ENCODE measurements around the gene CALML3.

The CALML3 gene

GRCh38 chr10:5525561-5526341, 990 bp downstream of the CALML3 start:
- no peak for DNase-seq (ENCODE audit: low read depth)

DNA sequence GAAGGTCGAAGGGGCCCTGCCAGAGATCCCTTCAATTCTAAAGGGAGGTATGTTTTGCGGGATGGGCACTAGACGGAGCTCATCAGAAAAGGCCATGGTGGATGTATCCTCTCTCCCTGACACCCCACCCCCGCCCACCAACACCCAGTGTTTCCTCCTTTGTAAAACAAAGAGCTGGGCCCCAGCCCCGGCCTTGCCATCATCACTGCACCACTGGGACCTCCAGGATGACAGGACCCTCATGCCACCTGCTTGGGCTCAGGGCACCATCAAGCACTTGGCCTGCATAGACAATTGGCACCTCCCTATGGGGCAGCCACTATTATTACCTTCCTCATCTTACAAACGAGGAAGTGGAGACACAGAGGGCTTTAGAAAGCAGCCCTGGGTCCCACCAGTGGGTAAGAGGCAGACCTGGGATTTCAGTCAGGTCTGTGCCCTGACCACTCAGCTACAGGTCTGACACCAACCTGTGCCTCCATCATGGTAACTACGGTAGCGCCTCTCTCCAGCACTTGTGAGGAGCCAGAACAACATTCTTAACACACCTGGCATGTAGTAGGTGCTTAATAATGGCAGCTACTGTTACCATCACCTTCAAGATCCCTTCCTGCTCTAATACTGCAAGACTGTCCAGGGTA, 2.0 kb downstream of the CALML3 start:
- no peak for DNase-seq (ENCODE audit: low read depth)

DNA sequence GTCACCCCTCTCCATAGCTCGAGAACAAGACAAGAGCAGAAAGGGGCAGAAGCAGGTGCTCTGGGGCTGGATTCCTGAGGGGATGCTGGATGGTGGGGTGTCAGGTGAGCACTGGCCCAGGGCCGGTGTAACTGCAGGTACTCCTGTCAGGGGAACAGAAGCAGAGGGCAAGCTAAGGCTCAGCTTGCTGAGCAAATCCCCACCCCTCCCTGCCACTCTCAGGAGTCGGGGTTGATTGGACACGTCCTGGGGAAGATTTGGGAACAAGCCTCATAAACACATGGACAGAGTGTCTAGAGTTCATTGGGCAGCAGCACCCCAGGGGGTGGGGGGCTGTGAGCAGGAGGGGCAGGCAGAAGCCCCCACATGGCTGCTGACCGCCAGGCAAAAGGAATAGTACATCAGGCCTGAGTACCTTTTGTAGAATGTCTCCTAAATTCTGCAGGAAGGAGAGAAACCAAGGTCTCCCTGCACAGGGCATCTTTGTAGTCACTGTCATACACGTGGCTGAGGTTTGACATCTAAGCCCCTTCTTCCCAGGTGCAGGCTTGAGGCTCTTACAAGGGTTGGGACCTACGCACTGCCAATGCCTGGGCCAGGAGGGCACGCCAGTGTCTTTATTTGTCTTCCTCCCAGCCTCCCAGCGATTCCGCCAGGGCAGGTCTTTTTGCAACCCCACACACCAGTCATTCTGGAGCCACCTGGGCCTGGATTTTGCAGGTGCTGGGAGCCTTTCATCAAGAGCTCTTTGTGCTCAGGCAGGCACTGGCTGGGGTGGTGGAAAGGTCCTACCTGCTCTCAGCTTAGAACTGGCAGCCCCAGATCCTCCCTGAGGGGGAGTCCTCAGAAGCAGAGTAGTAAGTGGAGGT, 2.8 kb downstream of the CALML3 start:
- no peak for DNase-seq (ENCODE audit: low read depth)

GRCh38 chr10:5528989-5529701, 4.4 kb downstream of the CALML3 start:
- no peak for DNase-seq (ENCODE audit: low read depth)

DNA sequence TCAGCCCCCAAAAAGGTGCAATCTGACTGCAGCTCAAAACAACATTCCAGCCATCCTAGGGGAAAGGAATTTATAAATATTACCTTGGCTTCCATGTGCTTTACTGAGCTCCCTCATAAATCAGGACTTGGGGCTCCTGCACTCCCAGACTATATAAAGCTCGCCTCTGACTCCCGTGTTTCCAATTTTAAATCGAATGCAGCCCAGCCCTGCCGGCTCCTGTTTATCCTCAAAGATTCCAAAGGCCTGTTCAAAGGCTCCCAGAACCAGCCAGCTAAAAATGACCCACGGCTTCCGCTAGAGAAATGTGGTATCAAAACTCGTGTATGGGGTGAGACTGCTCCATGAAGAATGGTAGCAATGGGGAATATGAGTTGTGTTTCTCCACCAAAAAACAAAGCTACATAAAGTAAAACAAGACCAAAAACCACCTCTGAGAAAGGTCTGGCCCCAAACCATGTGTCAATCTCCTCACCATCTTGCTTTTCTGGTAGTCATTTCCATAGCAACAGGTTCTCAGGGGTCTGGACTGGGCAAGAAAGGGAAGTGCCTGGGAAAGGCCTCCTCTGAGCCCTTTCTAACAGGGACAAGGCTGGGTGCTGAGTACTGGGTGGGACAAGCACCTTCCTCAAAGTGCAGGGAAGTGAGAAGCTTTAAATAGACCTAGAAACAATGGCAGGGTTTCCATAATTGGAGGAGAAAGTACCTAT, 5.1 kb downstream of the CALML3 start:
- DNase-seq (ENCODE audit: low read depth): no peak

GRCh38 chr10:5530412-5530806, 5.6 kb downstream of the CALML3 start:
- DNase-seq (ENCODE audit: low read depth): no peak

DNA sequence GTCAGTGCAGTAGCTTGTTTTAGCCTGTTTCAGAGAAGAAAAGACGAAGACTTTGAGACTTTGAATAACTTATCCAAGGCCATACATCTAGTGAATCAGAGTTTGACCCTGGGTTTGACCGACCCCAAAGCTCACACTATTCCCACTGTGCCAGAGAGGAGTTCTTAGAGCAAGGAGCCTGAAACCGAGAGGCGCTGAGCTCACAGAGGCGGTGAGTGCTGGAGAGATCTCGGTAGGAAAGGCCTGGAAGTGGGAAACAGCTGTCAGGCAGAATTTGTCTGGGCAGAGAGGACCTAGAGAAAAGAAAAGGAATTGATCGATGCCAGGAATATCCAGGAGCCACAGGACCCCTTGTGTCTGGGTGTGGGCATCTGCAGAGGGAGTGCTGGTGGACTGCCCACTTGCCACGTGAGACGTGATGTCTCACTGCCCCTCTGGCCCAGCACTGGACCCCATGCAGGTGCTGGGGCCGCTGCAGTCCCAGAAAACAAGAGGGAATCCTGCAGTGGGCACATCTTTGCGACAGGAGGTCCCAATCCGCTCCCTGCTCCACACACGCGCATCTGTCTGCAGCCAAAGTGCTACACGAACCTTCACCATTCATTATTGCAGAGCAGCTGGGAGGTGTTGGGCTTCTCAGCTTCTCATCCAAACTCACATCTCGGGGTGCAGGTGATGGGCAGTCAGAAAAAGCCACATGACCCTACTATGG, 6.2 kb downstream of the CALML3 start:
- DNase-seq (ENCODE audit: low read depth): no peak

DNA sequence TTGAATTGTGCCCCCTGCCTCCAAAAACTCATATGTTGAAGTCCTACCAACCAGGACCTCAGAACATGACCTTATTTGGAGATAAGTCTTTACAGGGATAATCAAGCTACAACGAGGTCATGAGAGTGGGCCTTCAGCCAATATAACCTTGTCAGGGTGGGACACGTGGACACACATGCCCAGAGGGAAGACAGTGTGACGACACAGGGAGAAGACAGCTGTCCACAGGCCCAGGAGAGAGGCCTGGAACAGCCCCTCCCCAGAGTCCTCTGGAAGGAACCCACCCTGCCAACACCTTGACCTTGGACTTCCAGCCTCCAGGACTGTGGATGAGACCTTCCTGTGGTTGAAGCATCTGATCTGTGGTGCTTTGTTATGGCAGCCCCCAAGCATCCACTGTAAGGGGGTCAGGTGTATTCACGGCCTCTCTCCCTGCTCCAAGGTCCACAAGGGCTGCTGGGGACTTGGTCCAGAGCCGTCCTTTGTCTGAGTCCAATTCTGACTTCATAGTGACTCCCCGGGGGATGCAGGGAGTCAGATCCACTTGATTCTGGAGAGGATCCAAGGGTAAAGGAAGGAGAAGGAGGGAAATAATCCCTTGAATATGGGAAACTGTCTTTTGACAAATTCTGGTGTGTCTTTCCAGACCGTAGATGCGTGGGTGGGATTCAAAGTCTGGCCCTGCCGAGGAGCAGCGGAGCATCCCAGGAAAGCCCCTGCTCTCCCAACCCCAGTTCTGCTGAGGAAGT, 7.0 kb downstream of the CALML3 start:
- no peak for DNase-seq (ENCODE audit: low read depth)

DNA sequence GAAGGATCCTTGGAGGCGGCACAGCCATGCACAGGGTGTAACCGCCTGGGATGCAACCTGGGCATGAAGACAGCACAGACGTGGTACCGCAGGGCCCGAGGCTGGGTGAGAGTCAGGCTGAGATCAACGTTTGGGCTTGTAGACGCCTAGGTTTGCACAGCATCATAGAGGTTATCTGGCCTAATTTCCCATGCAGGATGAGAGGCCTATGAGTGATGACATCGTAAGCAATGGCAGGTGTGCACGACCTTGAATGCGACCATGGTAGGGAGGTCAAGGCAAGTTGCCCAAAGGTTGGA, 7.5 kb downstream of the CALML3 start:
- no peak for DNase-seq (ENCODE audit: low read depth)

GRCh38 chr10:5532618-5533097, 7.9 kb downstream of the CALML3 start:
- no peak for DNase-seq (ENCODE audit: low read depth)

GRCh38 chr10:5533098-5533731, 8.5 kb downstream of the CALML3 start:
- no peak for DNase-seq (ENCODE audit: low read depth)

DNA sequence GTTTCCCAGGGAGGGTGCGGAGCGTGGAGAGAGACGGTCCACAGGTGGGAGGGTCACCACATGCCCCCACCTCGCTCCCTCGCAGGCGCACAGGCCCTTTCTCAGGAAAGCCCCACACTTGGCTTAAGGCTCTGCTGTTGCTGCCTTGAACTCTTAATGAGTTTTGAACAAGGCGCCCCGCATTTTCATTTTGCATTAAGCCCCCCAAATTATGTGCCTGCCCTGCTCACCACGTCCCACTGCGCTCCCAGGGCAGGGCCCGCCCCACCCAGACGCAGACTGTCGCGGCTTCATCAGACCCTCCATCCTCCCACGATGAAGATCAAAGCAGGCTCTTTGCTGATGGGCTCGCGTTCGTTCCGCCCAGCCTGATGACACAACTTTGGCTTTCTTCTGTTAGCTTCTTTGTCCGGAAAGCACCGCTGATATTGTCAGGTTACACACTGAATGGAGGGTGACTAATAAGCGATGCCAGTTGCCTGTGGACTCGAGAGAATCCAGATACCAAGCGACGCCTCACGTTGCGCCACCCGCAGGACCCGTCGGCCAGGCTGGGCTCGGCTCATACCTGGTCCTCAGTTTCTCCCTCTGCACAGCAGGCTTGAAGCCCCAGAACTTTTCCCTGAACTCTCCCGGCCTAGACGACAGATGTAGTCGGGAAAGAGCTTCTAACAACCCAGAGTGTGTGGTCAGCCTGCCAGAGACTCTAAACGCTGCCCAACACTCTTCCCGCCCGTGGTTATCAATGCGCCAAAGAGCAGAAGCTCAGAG, 9.5 kb downstream of the CALML3 start:
- DNase-seq (ENCODE audit: low read depth): no peak

GRCh38 chr10:5534880-5535856, 10.4 kb downstream of the CALML3 start:
- no peak for DNase-seq (ENCODE audit: low read depth)

- DNase-seq (ENCODE audit: low read depth): no peak
These were observed 11.8 kb downstream of the CALML3 start for GRCh38 chr10:5536486-5537081.

DNA sequence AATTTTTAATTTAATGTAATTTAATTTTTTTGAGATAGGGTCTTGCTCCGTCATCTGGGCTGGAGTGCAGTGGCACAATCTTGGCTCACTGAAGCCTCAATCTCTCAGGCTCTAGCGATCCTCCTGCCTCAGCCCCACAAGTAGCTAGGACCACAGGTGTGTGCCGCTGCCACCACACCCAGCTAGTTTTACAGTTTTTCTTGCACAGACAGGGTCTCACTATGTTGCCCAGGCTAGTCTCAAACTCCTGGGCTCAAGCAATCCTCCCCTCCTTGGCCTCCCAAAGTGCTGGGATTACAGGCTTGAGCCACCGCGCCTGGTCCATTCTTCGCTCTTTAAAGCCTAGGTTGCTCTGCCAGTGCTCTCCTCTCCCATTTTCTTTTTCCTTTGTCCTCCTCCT, 12.9 kb downstream of the CALML3 start:
- DNase-seq (ENCODE audit: low read depth): no peak

GRCh38 chr10:5538446-5538845, 13.7 kb downstream of the CALML3 start:
- DNase-seq (ENCODE audit: low read depth): no peak

Data from activated T-helper 1 cell treated with Interleukin-2 at 50 U/mL for 16 hours (primary cell).